HG03066 (cell line): ENCODE measurements around the gene CYB5A.
"Not testable (repeated sequence)": the region's sequence is repeated elsewhere in the genome, so short reads cannot be mapped to it uniquely, and the experiment has no call there.

Source experiments
- ATAC-seq: cut with Tn5 transposase; IDR thresholded peaks from one replicate; pipeline ENCODE4 v1.9.1; 2021; ENCODE audit warnings: low read depth; ENCODE audit not compliant: unreplicated experiment

Gene CYB5A, protein sequence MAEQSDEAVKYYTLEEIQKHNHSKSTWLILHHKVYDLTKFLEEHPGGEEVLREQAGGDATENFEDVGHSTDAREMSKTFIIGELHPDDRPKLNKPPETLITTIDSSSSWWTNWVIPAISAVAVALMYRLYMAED

DNA sequence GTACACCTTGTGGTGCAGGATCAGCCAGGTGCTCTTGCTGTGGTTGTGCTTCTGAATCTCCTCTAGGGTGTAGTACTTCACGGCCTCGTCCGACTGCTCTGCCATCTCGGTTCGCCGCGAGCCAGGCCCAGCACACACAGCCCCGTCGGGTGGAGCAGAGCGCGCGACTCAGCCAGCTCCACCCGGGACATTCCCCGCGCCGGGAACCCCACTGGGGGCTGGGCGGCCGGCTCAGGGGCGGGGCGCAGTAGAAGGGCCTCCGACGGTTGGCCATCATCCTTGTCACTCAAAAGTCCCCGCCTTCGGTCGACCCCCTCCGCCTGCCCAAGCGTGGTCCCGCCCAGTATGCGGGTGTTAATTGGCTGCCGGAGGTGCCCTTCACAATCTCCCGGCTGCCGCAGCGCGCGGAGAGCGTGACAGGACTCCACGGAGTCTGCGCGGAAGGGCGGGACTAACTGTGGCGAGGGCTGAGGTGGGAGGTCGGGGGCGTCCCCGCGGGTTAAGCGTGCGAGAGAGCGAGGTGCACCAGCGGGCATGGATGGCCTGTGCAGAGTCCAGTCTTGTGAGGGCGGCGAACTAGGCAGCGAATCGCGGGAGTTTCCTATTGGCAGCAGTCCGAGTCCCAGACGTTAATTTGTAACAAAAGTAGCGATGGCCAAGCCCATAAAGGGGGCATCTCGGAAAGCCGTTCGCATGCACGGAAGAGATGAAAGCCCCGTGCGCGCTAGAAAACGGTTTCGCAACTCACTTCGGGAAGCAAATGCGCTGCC, at the start of gene CYB5A:
TSS of gene CYB5A (minus strand) at position 193 of the 770 bp plus-strand sequence. CDS start at position 105, 88 bp downstream.
- ATAC-seq = peak; percentile 100

DNA sequence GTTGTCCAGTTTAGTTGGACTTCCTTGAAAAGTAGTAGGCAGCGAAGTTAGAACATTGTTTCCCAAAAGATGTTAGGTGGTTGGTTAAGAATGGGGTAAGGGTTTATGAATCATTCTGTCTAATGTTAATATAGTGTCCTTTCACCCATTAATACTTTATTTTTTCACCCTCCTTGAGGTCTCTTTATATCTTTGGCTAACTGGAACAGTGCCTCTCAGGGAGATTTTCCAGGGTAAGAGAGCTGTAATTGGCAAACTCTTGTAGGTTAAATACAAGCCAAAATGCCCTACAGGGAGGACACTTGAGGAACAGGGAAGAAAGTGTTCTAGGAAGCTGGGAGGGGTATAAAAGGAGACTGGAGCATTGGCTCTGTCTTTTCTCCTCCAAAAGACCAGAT, 46.1 kb upstream of the CYB5A start:
- ATAC-seq = no peak

DNA sequence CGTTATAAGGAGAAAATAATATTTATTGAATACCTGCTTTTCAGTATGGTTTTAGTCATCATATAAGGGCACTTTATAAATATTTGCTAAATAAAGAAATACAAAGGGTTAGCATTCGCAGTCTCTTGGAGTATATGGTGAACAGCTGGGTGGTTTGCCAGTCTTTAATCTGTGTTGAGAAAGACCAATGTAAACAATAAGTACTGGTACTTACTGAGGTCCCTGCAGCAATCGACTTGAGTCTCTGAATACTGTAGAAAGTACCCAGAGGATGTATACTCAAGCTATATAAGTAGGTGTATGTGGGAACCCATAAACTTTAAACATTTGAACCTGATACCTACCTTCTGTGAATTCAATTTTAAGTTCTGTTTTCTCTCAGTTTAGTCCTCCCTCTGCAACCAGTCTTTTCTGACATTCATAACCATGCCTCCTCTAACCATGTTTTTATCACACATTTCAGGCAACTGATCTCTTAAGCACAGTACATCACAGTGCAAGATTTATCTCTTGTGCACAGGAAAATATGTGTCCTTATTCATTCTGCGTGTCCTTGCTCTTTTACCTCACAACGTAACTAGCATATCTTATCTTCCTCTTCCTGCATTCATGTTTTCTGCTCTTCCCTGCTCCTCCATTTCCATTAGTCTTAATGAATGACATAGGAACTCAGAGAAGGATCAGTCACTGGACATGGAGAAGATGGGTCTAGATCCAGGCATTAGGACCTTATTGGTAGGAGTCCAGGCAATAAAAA, 45.6 kb upstream of the CYB5A start:
- no peak for ATAC-seq

DNA sequence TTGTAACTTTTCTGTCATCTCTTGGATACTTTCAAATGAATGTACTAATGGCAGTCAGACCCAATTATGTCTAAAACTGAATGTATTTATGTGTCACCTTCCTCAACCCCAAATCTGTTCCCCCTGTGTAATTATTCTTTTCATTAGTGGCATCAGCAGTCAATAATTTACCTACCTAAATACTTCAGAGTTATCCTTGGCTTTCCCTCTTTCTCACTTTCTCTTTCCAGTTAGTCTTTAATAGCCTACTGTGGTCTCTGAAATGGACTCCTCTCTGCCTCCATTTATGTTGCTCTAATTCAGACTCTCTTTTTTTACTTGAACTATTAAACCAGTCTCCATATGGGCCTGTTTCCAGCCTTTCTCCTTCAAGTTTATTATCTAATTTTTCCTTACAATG, 44.9 kb upstream of the CYB5A start:
- no peak for ATAC-seq

DNA sequence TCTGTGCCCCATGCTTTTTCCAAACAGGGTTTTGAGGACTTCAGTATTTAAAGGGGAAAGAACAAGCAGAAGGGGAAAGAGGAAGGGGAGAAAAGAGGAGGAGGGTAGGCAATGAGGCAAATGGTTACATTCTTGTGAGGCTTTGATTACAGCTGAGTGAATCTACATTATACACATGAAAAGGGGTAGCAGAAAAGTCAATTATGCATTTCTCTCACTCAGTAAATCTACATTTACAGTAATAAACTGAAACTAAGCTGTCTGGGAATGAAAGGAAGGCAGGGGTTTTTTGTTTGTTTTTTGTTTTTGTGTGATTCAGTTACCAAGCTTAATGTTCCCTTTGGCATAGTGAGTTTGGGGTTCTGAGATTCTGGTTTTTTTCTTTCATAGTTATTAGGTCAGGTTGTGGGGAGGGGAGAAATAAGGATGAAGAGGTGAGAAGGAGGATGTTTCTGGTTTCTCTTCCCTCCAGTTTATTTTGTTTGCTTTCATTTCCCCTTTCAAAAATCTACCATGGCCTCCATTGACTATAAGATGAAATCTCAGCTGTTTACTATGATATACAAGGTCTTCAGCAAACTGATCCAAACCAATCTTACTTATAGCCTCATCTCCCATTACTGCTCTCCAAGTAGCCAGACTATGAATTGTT, 42.6 kb upstream of the CYB5A start:
- ATAC-seq = peak; percentile 64

DNA sequence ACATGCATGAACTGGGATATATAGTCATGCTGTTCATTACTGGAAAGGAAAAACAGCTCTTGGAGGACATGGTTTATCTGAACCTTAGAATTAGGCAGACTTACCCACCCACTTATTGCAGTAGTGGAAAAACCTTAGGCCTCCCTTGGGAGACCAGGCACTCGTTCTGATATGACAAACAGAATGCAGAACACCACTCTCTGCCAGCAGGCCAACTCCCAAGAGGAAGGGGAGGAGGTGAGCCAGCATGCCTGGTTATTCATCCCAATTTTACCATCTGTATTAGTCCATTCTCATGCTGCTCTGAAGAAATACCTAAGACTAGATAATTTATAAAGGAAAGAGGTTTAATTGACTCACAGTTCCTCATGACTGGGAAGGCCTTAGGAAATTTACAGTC, 41.3 kb upstream of the CYB5A start:
- no peak for ATAC-seq

DNA sequence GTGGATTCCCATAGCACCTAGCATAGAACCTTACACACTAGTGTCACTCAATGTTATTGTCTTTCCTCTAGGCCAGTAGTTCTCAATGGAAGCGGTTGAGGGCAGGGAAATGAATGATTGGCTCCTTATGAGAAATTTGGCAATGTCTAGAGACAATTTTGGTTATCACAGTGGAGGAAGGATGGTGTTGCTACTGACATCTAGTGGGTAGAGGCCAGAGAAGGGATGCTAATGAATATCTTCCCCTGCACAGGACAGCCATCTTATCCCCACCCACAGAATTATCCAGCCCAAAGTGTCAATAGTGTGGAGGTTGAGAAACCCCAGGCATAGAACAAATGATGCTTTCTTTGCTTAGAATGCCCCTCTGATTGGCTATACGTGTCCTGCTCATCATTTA, 39.6 kb upstream of the CYB5A start:
- ATAC-seq = no peak

DNA sequence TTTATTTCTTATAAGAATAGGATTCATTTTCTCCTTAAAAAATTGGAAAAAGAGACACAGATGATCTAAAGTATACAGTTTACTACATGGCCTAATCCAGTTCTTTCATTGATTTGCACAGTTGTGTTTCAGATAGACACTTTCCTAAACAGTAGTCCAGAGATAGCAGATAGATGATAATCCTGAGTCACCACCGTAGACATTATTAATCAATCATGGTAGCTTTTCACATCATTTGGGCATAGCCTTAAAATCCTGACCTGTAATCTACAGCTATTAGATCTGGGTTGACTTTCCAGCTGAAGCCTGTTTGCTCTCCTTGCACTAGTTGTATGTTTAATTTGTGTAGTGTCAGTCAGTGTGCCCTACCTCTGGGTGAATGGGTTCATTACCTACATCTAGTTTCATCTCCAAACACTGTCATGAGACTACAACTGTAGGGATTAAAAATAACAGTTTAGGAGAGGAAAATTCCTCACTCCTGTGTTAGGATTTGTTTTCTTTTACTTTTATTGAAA, 38.0 kb upstream of the CYB5A start:
- ATAC-seq = no peak

DNA sequence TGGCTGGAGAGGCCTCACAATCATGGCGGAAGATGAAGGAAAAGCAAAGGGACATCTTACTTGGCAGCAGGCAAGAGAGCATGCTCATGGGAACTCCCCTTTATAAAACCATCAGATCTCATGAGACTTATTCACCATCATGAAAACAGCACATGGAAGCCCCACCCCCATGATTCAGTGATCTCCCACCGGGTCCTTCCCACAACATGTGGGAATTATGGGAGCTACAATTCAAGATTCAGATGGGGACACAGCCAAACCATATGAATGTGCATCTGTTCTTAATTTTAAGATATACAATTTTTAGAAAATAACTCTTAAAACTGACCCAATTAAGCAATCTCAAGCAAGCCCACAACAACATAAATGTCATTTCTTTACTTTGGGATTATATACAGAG, 36.4 kb upstream of the CYB5A start:
- ATAC-seq = no peak

DNA sequence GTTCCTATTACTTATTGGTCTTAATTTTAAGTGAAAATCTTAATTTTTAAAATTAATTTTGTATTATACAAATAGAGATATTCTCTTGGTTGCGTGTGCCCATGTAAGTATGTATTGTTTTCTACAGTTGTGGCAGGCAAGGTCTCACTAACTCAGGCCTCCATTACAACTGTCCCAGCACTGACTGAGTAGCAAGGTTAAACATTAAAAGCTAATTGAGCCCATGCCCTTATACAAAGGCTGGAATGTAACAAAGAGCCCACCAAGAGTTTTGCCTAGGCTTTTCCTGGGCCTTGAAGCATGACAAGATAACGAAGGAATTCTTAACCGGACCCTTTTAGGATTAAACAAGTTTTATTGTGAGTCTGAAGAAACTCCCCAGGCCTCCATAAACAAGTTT, 35.0 kb upstream of the CYB5A start:
- not testable (repeated sequence) for ATAC-seq

DNA sequence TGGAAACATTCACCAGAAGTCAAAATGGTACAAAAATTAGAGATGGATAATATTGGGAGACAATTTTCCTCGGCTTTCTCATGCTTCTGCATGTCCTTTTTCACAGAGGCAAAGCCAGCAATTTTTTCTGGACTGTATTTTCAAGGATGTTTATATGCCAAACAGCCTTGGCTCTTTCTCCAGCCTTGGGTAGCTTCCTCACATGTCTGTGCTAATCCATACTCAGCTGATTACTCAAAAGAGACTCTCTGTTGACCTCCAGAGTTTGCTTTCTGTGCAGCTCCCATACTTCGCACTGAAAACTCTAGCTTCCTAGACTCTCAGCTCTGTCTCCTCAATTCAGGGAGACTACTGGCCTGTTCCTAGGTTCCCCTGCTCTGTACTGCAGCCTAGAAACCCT, 34.5 kb upstream of the CYB5A start:
- no peak for ATAC-seq

DNA sequence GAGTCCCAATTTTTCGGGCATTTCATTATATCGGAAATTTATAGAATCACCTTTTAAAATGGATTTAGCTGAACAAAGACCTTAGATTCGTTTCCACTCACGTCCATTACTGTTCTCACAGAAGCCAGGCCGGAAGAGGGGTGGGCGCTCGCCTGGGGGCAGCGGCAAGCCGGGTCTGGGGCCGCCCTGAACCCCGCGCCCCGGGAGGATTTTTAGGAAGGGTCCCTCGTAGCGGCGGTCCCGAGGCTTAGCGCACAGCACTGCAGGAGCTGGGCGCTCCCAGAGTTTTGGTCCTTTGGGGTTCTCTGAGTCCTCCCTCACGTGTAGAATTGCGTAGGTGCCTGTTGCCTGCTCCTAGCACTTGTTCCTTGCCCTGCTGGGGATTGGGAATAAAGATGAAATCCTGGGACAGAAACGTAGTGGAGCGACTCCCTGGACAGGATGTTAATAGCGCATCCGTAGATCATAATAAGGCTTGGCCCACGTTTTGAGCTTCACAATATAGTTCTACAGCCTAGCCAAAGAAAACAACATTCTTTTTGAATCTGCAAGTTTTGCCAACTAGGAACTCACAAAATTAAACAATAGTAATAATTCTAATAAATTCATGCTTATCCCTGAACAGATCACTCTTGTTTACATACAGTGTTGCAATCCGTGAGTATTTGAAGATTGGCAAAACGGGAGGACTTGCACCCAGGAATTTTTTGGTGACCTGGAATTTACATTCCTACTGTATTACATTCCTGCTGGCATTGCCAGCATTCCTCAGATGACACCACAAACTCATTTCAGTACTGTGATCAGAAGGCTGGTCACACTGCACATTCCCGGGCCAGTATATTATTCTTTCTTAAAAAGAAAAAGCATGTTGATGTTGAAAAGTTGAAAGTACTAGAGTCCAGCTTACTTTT, 24.8 kb upstream of the CYB5A start:
- ATAC-seq = no peak

DNA sequence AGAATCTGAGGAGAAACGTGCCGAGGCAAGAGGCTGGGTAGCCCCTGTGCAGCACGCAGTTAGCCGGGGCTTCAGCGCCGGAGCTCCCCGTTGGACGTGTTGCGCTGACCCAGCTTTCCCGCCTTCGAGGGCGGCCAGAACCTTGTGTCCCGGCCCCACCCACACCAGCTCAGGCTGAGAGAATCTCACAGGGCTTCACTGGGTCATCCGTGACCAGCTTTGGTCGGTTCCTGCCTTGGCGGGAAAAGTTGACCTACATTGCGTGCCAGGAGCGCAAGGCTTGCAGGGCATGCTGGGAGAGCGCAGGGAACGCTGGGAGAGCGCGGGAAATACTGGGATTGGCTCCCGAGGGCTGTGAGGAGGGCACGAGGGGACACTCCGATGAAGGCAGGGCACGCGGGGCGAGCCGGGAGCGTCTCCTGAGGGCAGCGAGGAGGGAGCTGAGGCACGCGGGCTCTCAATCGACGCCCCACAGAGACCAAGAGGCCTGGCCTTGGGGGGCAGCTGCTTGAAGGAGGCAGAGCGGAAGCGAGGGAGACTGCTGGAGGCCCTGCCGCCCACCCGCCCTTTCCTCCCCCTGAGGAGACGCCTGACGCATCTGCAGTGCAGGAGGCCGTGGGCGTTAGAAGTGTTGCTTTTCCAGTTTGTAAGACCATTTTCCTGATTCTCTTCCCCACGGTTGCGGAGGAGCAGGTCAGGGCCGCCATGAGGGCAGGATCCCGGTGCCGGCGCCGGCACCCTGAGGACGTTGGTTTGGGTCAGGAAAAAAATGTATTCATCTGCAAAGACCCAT, 23.9 kb upstream of the CYB5A start, which contains the start of gene C18orf63:
TSS of gene C18orf63 (plus strand) at position 376 of the 793 bp plus-strand sequence. CDS start 2,027 bp downstream, outside the sequence.
- no peak for ATAC-seq

DNA sequence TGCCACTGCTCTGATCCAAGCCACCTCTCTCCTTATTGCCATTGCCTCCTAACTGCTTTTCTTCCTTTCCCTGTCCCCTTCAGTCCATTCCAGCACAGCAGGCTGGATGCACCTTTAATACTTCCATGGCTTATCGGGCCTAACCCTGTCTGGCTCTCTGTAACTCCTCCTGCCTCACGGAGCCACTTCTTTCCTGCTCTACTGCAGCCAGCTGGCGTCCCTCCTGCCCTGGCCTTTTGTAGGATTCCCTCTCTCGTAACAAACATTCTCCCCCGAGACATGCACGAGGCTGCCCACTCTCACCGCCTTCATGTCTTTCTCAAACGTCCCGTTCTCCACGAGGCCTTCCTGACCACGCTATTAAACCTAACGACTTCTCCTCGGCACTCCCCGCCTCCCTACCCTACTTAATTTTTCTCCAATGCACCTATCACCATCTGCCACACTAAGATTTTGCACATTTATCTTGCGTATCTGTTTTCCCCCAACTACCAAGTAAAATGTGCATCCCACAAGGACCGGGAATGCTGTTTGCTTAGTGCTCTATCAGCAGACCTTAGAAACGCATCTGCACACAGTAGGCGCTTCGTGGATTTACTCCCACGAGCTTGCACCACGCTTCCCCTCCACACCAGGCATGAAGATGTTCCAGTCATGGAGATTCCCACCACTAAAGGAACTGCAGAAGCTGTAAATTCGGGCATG, 23.1 kb upstream of the CYB5A start:
- no peak for ATAC-seq

DNA sequence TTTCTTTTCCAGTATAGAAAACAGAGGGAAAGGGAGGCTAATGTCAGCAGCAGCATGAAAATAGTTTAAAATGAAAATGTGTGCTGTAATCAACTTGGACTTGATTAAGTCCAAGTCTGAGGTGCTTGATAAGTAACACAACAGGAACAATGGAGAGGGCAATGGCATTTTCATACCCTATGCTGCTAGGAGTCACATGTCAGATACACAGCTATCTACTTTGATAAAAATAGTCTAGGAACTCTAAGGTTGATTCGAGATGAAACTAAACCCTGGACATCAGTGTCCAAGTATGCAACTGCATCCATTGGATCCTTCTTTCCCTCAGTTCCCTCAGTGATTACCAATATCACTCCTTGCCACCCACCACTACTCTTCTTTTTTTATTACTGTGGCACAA, 19.2 kb upstream of the CYB5A start:
- no peak for ATAC-seq

DNA sequence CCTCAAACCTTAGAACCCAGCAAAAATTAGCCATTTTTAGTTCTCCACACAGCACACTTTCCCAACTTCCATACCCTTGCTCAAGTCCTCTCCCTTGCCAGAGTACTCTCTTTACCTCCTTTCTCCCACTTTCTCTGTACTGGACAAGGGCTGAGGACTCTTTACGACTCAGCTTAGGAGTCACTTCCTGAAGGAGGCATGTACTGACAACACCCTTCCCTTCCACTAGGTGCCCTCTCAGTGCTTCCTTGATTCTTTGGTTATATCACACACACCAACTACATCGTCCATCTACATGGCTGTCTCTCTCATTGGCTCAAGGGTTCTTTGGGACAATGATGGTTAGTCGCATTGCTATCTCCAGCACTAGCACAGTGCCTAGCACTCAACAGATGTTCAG, 18.6 kb upstream of the CYB5A start:
- ATAC-seq = no peak

DNA sequence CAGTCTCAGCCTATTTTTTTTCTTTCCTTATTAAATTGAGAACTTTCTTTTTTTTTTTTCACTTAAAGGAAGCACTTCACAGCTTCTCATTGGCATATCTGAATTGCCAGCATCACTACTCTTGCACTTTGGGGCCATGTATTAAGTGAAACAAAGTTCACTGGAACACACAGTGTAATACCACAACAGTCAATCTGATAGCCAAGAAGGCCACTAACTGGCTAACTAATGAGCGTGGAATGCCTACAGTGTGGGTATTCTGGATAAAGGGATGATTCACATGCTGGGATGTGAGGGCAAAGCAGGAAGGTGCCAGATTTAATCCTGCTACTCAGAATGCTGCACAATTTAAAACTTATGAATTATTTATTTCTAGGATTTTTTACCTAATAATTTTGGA, 12.2 kb upstream of the CYB5A start:
- ATAC-seq = no peak

DNA sequence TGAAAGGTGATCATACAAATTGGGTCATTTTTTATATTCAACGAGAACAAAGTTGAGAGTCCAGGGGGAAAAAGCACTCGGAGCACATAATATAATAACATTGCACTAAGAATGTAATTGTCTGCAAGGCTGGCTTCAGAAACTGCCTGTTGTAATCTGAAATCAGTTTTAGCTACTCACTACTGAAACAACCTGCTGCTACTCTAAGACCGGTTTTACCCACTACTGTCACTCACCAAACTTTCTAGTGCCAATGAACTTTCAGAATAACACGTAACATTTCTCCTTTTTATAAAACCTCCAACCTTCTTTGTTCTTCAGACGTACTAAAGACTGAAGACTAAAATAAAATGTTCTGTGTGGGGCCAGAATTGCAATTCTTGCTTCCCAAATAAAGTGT, 11.5 kb upstream of the CYB5A start:
- no peak for ATAC-seq
